Calu3 (cell line): Measurements from ENCODE around the gene MS4A10. TPM values are rescaled to one million over a fixed set of nuclear protein-coding genes. Genes with fewer than 3 reads are reported as not detected.

Experiments used
- BruUV-seq: library from RNA; stranded (reverse); fragments of 400-500 nt; replicated peaks from 2 replicates; lab custom pipeline; 2021; lab: Mats Ljungman, UMichigan
- CTCF ChIA-PET: fragments of 300-600 bp; sonication (Branson Sonifier 250); formaldehyde crosslinking; loops from one replicate; lab custom pipeline; 2022; ENCODE audit warnings: antibody characterized with exemption; lab: Charles Lee
- DNase-seq: peaks from one replicate; pipeline ENCODE4 v3.0.0; 2022
- H3K27ac Mint-ChIP-seq: one replicate; pipeline ENCODE4 v1.8.0; 2022; ENCODE audit warnings: mixed read lengths; ENCODE audit not compliant: unreplicated experiment
- H3K27me3 Mint-ChIP-seq: one replicate; pipeline ENCODE4 v1.8.0; 2022; ENCODE audit warnings: mixed read lengths; ENCODE audit not compliant: unreplicated experiment
- H3K36me3 Mint-ChIP-seq: one replicate; pipeline ENCODE4 v1.8.0; 2022; ENCODE audit warnings: mild to moderate bottlenecking, moderate library complexity, mixed read lengths; ENCODE audit not compliant: insufficient read depth, unreplicated experiment
- H3K4me1 Mint-ChIP-seq: one replicate; pipeline ENCODE4 v1.8.0; 2022; ENCODE audit warnings: mild to moderate bottlenecking, low read depth, mixed read lengths; ENCODE audit not compliant: unreplicated experiment
- H3K4me3 Mint-ChIP-seq: one replicate; pipeline ENCODE4 v1.8.0; 2022; ENCODE audit warnings: mild to moderate bottlenecking, low read depth, moderate library complexity, mixed read lengths; ENCODE audit not compliant: unreplicated experiment
- H3K9me3 Mint-ChIP-seq: one replicate; pipeline ENCODE4 v1.8.0; 2022; ENCODE audit warnings: low read depth, mixed read lengths; ENCODE audit not compliant: unreplicated experiment
- CTCF ChIP-seq: fragments of 200-600 bp; IDR thresholded peaks from one replicate; pipeline ENCODE4 v1.8.0; 2022; ENCODE audit warnings: antibody characterized with exemption; ENCODE audit not compliant: unreplicated experiment
- intact Hi-C: fragments of 100-400 bp; cut with micrococcal nuclease; formaldehyde crosslinking; loops from one replicate; pipeline ENCODE4 v1.10.0; 2022; ENCODE audit not compliant: unreplicated experiment
- total RNA-seq: library from RNA; stranded (reverse); gene quantifications from 2 replicates; pipeline ENCODE4 v1.2.3, GENCODE V29; 2022

MS4A10 gene
- total RNA-seq, 1 experiment from 2014 or later: not detected

- H3K4me1 Mint-ChIP-seq: peaks cover 17% of the 10 kb centered on the region
- no peak overlapping the region for H3K27ac Mint-ChIP-seq
- H3K4me3 Mint-ChIP-seq: no peak overlapping the region
- CTCF ChIA-PET: interaction anchor here (0.5 kb wide), 1 partner anchor 212 kb away, joined by 5 read pairs; no protein-coding TSS in a partner anchor
- no peaks in the 10 kb centered on the region for H3K9me3 Mint-ChIP-seq
- peaks cover 6% of the 10 kb centered on the region for H3K27me3 Mint-ChIP-seq
- intact Hi-C loops: no loop called here
- TF ChIP-seq CTCF: no peak
- peaks cover 58% of the 10 kb centered on the region for H3K36me3 Mint-ChIP-seq
- DNase-seq: no peak
- no TSS peak for BruUV-seq
Measured at GRCh38 chr11:60849641-60850520, 64.7 kb downstream of the MS4A10 start.

Other genes starting within 250 kb of the MS4A10 start
- 0.57 and 3.5 TPM in 2 replicates for gene MS4A8, start 85.7 kb upstream of the MS4A10 start, total RNA-seq
- not detected in 2 replicates for gene MS4A18, start 60.6 kb upstream of the MS4A10 start, total RNA-seq
- not detected in 2 replicates for gene MS4A15, start 28.5 kb upstream of the MS4A10 start, total RNA-seq
- 51.5 and 58.2 TPM in 2 replicates for gene CCDC86, start 56.8 kb downstream of the MS4A10 start, total RNA-seq
- 0.29 and 0.31 TPM in 2 replicates for gene PTGDR2, start 70.6 kb downstream of the MS4A10 start, total RNA-seq
- not detected in 2 replicates for gene ZP1, start 82.2 kb downstream of the MS4A10 start, total RNA-seq
- 128 and 129 TPM in 2 replicates for gene PRPF19, start 121.3 kb downstream of the MS4A10 start, total RNA-seq
- gene TMEM109, start 128.8 kb downstream of the MS4A10 start, total RNA-seq: 71.2 and 78.1 TPM in 2 replicates
- gene TMEM132A, start 139.1 kb downstream of the MS4A10 start, total RNA-seq: 105 and 116 TPM in 2 replicates
- gene SLC15A3, start 166.8 kb downstream of the MS4A10 start, total RNA-seq: 6.8 and 12.4 TPM in 2 replicates
- 0.26 and 0.34 TPM in 2 replicates for gene CD6, start 186.3 kb downstream of the MS4A10 start, total RNA-seq